ENCODE results near the gene CDCP1. TPM values are rescaled to one million over a fixed set of nuclear protein-coding genes. Genes with fewer than 3 reads are reported as not detected.

Gene CDCP1
- total and polyA plus RNA-seq, 10 donors: 0.15 to 3.6 (median 2.1) TPM

DNA sequence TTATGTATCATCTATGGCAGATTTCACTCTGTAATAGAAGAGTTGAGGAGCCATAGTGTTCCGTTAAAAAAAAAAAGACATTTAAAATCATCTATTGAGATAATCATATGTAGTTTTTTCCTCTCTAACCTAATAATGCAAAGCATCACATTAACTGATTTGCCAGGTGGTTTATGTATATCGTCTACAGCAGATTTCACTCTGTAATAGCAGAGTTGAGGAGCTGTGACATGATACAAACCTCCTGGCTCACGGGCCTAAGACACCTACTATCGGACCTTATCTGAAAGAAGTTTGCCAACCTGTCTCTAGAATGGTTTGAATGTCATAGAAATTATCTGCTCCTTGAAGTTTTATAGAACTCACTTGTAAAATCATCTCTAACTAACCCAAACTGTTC, 29.8 kb downstream of the CDCP1 start:
- intact Hi-C loops (cut with DNase I; ENCODE audit: low total_unique reads): no loop called here
- peaks cover 0 to 4% (median 0%) of the 10 kb centered on the region in 7 donors for H3K27me3 ChIP-seq (replicated peaks in 1 of 7)
- no peak for TF ChIP-seq POLR2A (IDR thresholded peaks at IDR 0.05)
- TF ChIP-seq, protein P1, sequence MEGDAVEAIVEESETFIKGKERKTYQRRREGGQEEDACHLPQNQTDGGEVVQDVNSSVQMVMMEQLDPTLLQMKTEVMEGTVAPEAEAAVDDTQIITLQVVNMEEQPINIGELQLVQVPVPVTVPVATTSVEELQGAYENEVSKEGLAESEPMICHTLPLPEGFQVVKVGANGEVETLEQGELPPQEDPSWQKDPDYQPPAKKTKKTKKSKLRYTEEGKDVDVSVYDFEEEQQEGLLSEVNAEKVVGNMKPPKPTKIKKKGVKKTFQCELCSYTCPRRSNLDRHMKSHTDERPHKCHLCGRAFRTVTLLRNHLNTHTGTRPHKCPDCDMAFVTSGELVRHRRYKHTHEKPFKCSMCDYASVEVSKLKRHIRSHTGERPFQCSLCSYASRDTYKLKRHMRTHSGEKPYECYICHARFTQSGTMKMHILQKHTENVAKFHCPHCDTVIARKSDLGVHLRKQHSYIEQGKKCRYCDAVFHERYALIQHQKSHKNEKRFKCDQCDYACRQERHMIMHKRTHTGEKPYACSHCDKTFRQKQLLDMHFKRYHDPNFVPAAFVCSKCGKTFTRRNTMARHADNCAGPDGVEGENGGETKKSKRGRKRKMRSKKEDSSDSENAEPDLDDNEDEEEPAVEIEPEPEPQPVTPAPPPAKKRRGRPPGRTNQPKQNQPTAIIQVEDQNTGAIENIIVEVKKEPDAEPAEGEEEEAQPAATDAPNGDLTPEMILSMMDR (IDR thresholded peaks at IDR 0.05 in 8 of 11, conservative IDR thresholded peaks at IDR 0.05 in 3 of 11): no peak
- TF ChIP-seq POLR2AphosphoS5 (IDR thresholded peaks at IDR 0.05): no peak
- no peak for DNase-seq
- H3K4me3 ChIP-seq: no peak overlapping the region
- peaks cover 0 to 10% (median 0%) of the 10 kb centered on the region in 6 donors for H3K4me1 ChIP-seq
- H3K36me3 ChIP-seq: no peaks in the 10 kb centered on the region
- H3K27ac ChIP-seq: no peak overlapping the region
- WGBS, 5 donors: 78 to 91% (median 86%) methylated on average over 4 of the region's 4 CpGs
- H3K9me3 ChIP-seq: no peaks in the 10 kb centered on the region

DNA sequence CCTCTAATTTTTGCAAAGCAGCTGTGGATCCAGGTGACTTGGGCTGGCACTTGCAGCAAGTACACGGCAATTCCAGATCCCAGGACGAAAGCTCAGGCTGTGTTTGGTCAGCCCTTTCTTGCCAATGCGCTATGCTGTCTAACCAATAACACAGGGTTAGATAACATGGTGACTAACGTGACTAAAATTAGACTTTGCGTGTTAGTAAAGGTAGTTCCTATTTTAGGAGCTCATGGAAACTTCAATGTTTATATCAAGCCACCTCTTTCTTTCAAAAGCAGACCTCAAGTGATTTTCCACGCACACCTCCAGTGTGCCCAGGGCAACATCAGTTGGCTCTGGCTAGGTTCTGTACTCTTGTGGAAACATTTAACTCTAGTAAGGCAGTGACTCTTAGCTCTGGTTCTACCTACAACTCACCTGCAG, 32.5 kb downstream of the CDCP1 start:
- H3K27ac ChIP-seq: no peak overlapping the region
- no peaks in the 10 kb centered on the region for H3K9me3 ChIP-seq
- no peak for DNase-seq
- TF ChIP-seq POLR2AphosphoS5 (IDR thresholded peaks at IDR 0.05) (no peak), POLR2A (IDR thresholded peaks at IDR 0.05) (no peak)
- TF ChIP-seq, protein P1 (IDR thresholded peaks at IDR 0.05 in 8 of 11, conservative IDR thresholded peaks at IDR 0.05 in 3 of 11): no peak
- 61 to 76% (median 72%) methylated on average over 6 of the region's 6 CpGs for WGBS, 5 donors
- intact Hi-C loops (cut with DNase I; ENCODE audit: low total_unique reads): no loop called here
- H3K36me3 ChIP-seq: no peaks in the 10 kb centered on the region
- H3K27me3 ChIP-seq (replicated peaks in 1 of 7): no peaks in the 10 kb centered on the region
- peaks cover 0 to 27% (median 6%) of the 10 kb centered on the region in 6 donors for H3K4me1 ChIP-seq
- H3K4me3 ChIP-seq: no peak overlapping the region

DNA sequence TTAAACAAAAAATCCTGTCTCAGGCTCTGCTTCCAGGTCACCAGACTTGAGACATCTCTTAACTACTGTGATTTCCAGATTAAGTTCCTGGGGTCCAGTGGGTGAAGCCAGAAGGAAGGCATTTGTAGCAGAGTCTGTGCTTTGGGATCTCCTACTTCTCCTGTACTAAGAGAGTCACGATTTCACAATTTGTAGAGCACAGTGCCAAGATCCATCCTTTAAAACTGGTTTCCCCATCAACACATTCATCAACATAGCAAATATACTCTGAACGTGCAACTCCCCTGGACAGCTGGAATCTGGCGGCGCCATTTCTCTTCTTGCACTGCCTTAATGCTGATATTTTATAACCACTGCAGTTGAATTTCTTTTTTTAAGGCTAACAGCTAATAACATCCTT, 33.2 kb downstream of the CDCP1 start:
- intact Hi-C loops (cut with DNase I; ENCODE audit: low total_unique reads): no loop called here
- Histone ChIP-seq H3K36me3 (no peaks in the 10 kb centered on the region), H3K27ac (no peak overlapping the region), H3K27me3 (replicated peaks in 1 of 7) (no peaks in the 10 kb centered on the region), H3K4me1 (peaks cover 0 to 20% (median 6%) of the 10 kb centered on the region in 6 donors), H3K4me3 (no peak overlapping the region), H3K9me3 (no peaks in the 10 kb centered on the region)
- 62 to 90% (median 80%) methylated on average over 4 of the region's 4 CpGs for whole genome bisulfite sequencing, 5 donors
- no peak for TF ChIP-seq POLR2AphosphoS5 (IDR thresholded peaks at IDR 0.05)
- TF ChIP-seq, protein P1 (IDR thresholded peaks at IDR 0.05 in 8 of 11, conservative IDR thresholded peaks at IDR 0.05 in 3 of 11): no peak
- TF ChIP-seq POLR2A (IDR thresholded peaks at IDR 0.05): no peak
- no peak for DNase-seq

DNA sequence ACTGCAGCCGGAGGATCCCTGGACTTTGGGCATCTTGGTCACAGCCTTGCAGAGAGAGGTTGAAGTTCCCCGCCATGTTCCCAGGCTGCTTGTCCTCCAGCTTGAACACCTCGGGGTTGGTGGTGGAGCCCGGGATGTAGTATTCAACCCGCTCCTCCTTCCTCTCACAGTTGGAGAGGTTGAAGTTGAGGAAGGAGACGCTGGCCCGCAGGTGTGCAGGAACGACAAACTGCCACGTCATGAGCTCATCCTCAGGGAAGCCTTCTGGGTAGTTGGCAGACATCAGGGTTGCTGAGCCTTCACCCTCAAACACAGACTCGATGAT, 35.7 kb downstream of the CDCP1 start:
- peak overlapping the region in 5 of 8 donors; percentile 33 to 74 (median 67) for H3K27ac ChIP-seq
- TF ChIP-seq POLR2A (IDR thresholded peaks at IDR 0.05) (no peak), POLR2AphosphoS5 (IDR thresholded peaks at IDR 0.05) (no peak)
- TF ChIP-seq, protein P1 (IDR thresholded peaks at IDR 0.05 in 8 of 11, conservative IDR thresholded peaks at IDR 0.05 in 3 of 11): no peak
- peaks cover 0 to 33% (median 10%) of the 10 kb centered on the region in 6 donors for H3K4me1 ChIP-seq
- no peaks in the 10 kb centered on the region for H3K27me3 ChIP-seq (replicated peaks in 1 of 7)
- H3K4me3 ChIP-seq: peak overlapping the region in 1 of 8 donors; percentile 50
- intact Hi-C loops (cut with DNase I; ENCODE audit: low total_unique reads): no loop called here
- WGBS, 5 donors: 52 to 69% (median 58%) methylated on average over 6 to 10 of the region's 10 CpGs
- H3K36me3 ChIP-seq: no peaks in the 10 kb centered on the region
- DNase-seq: peak; percentile 74
- no peaks in the 10 kb centered on the region for H3K9me3 ChIP-seq

Measured in spleen (tissue), 11 donors.